Brain microvascular endothelial cell (primary cell): ENCODE data around the gene SLC9A7.

ENCODE experiments used
- DNase-seq: peaks from one replicate; pipeline ENCODE4 v3.0.0-alpha.2; 2020
- H3K27ac ChIP-seq: fragments of 250-450 bp; sonication (Bioruptor Pico); 2 replicates; pipeline ENCODE4 v1.5.1; 2020; ENCODE audit warnings: mild to moderate bottlenecking, moderate library complexity
- H3K27me3 ChIP-seq: fragments of 250-450 bp; sonication (Bioruptor Pico); replicated peaks from 2 replicates; pipeline ENCODE4 v1.5.1; 2020; ENCODE audit warnings: mild to moderate bottlenecking
- H3K36me3 ChIP-seq: fragments of 250-450 bp; sonication (Bioruptor Pico); replicated peaks from 2 replicates; pipeline ENCODE4 v1.5.1; 2020; ENCODE audit warnings: mild to moderate bottlenecking
- H3K4me3 ChIP-seq: 2 replicates; pipeline ENCODE4 v1.5.1; 2011; ENCODE audit warnings: low read depth, mild to moderate bottlenecking, control low read depth, low read length, moderate library complexity
- in situ Hi-C: cut with HindIII; loops from 2 replicates; pipeline ENCODE4 v1.10.0; 2017; ENCODE audit warnings: low sequenced_read_pairs, low pct_ligation_motif_present
- TF ChIP-seq, protein P1 (sequence below): IDR thresholded peaks from 2 replicates; pipeline ENCODE4 v1.5.1; 2011; ENCODE audit warnings: low read depth, mild to moderate bottlenecking, moderate library complexity, low read length, control low read depth, inconsistent platforms; ENCODE audit errors: missing control alignments

Gene SLC9A7

DNA sequence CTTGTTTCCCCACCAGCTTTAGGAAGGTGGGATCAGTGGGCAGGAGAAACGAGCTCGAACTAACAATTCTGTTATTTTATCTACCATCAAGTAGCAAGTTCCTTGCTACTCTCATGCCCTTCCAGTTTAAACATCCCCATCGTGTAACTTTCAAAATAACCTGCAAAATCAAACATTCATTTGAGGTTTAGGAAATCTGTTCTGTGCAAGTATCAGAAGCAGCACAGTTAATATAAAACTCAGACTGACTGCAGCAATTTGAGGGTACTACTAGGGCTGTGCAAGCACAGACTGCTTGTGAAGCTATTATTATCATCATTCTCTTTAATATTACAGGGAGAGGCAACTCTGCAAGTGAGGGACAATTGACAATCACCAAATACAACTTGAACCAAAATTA lies 137.3 kb downstream of the SLC9A7 start:
- DNase-seq = no peak
- TF ChIP-seq, protein P1, sequence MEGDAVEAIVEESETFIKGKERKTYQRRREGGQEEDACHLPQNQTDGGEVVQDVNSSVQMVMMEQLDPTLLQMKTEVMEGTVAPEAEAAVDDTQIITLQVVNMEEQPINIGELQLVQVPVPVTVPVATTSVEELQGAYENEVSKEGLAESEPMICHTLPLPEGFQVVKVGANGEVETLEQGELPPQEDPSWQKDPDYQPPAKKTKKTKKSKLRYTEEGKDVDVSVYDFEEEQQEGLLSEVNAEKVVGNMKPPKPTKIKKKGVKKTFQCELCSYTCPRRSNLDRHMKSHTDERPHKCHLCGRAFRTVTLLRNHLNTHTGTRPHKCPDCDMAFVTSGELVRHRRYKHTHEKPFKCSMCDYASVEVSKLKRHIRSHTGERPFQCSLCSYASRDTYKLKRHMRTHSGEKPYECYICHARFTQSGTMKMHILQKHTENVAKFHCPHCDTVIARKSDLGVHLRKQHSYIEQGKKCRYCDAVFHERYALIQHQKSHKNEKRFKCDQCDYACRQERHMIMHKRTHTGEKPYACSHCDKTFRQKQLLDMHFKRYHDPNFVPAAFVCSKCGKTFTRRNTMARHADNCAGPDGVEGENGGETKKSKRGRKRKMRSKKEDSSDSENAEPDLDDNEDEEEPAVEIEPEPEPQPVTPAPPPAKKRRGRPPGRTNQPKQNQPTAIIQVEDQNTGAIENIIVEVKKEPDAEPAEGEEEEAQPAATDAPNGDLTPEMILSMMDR = no peak
- Histone ChIP-seq H3K27ac (no peak overlapping the region), H3K4me3 (no peak overlapping the region), H3K36me3 (no peaks in the 10 kb centered on the region), H3K27me3 (no peaks in the 10 kb centered on the region)
- in situ Hi-C loops = no loop called here

DNA sequence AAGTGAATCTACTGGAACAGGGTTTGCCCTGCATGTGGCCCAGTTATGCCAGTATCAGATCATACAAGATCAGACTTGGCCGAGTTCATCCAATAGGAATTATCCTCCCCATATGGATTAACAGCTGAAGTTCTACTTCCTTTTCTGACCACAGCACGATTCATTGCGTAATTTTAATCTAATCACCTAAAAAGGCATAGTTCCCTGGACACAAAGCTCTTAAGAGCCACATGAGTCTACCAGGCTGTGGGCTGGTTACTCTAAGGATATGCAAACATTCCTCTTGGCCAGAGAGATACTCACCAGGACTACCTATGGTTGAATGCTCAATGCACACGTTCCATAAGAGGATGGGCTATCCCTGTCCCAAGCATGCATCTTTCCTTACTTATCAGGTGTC lies 138.4 kb downstream of the SLC9A7 start:
- no peaks in the 10 kb centered on the region for H3K36me3 ChIP-seq
- DNase-seq = no peak
- in situ Hi-C loops = no loop called here
- no peak overlapping the region for H3K4me3 ChIP-seq
- TF ChIP-seq, protein P1 = no peak
- H3K27me3 ChIP-seq = no peaks in the 10 kb centered on the region
- no peak overlapping the region for H3K27ac ChIP-seq

DNA sequence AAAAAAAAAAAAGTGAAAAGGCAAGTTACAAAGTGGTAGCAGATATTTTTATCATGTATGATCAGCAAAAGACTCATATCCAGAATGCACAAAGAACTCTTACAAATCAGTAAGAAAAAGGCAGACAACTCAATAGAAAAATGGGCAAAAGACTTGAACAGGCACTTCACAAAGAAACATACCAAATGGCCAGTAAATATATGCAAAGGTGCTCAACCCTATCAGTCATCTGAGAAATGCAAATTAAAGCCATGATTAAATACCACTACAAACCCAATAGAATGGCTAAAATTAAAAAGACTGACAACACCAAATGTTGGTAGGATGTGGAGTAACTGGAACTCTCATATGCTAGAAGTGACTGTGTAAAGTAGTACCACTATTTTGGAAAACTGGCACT lies 140.0 kb downstream of the SLC9A7 start:
- Histone ChIP-seq H3K27ac (no peak overlapping the region), H3K27me3 (no peaks in the 10 kb centered on the region), H3K36me3 (no peaks in the 10 kb centered on the region), H3K4me3 (no peak overlapping the region)
- in situ Hi-C loops = no loop called here
- no peak for DNase-seq
- TF ChIP-seq, protein P1 = no peak

DNA sequence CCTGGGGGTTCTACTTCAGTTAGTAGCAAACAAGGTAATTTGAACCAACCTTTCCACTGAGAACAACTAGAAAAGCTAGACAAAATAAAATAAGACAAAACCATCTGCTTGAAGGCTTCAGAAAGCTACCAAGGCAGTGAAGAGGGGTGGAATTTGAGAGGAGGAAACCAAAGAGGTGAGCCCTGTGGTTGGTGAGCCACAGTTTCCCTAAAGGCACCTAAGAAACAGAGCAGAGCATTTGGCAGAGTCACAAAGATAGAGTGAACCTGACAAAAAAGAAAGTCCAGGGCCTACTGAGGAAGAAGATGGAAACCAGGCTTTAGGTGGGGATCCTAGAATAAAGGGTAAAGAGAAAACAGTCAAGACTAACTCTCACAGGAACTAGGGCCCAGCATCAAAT lies 141.0 kb downstream of the SLC9A7 start:
- in situ Hi-C loops = no loop called here
- no peaks in the 10 kb centered on the region for H3K36me3 ChIP-seq
- H3K27me3 ChIP-seq = no peaks in the 10 kb centered on the region
- no peak overlapping the region for H3K4me3 ChIP-seq
- TF ChIP-seq, protein P1 = no peak
- H3K27ac ChIP-seq = no peak overlapping the region
- DNase-seq = no peak

DNA sequence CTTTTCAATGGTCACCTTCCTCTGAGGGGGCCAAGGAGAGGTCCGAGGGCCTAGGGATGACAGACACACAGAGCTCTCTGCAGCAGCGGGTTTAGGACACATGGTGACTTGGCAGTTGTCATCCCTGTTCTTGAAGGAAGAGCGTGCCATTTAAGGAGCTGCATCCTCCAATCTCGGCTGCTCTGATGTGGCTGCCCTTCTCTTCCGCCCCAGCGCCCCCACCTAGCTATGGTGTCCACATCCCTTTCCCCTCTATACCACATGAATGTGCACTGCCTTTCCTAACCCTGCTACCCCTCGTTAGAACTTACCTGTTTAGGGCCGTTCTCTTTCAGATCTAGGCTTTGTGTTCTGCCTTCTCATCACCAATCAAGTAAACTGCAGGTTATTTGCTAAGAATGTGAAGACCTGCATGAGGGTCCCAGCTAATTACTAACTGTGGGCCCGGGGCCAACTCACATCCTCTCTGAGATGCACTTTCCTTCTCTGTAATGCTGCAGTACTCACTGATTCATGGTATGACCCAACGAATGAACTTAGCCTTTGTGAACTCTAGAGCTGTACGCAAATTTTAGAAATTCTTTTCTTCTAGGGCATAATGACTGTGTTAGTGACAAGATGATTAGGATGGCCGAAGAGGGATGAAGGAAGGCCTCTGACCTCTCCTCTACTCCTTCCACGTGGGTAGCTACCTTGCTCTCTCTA lies 147.1 kb downstream of the SLC9A7 start:
- Histone ChIP-seq H3K4me3 (no peak overlapping the region), H3K27ac (no peak overlapping the region), H3K27me3 (no peaks in the 10 kb centered on the region), H3K36me3 (no peaks in the 10 kb centered on the region)
- TF ChIP-seq, protein P1 = no peak
- DNase-seq = no peak
- in situ Hi-C loops = no loop called here
